ENCODE results near the gene LRMDA. TPM values are rescaled to one million over a fixed set of nuclear protein-coding genes. Genes with fewer than 3 reads are reported as not detected.
A peak's percentile ranks its signal among the peaks of the same experiment; 100 is the strongest.

LRMDA gene
- total RNA-seq, 1 donor from 2014 or later = 17.3 TPM

- no peak for DNase-seq (ENCODE audit: low read depth in 2 of 2)
Measured at GRCh38 chr10:75658496-75658895, 227.1 kb downstream of the LRMDA start.

GRCh38 chr10:75658915-75659314, 227.5 kb downstream of the LRMDA start:
- DNase-seq (ENCODE audit: low read depth in 2 of 2) = no peak

GRCh38 chr10:75660823-75661222, 229.4 kb downstream of the LRMDA start:
- DNase-seq (ENCODE audit: low read depth in 2 of 2) = no peak

GRCh38 chr10:75662715-75663114, 231.3 kb downstream of the LRMDA start:
- DNase-seq (ENCODE audit: low read depth in 2 of 2) = no peak

GRCh38 chr10:75663947-75664664, 232.7 kb downstream of the LRMDA start:
- DNase-seq (ENCODE audit: low read depth in 2 of 2) = peak in 1 of 2 donors; percentile 55

- no peak for DNase-seq (ENCODE audit: low read depth in 2 of 2)
Measured at GRCh38 chr10:75664968-75665367, 233.5 kb downstream of the LRMDA start.

GRCh38 chr10:75665707-75666106, 234.3 kb downstream of the LRMDA start:
- no peak for DNase-seq (ENCODE audit: low read depth in 2 of 2)

- DNase-seq (ENCODE audit: low read depth in 2 of 2) = no peak
Measured at GRCh38 chr10:75672111-75672671, 240.8 kb downstream of the LRMDA start.

GRCh38 chr10:75672842-75673241, 241.4 kb downstream of the LRMDA start:
- DNase-seq (ENCODE audit: low read depth in 2 of 2) = no peak

- no peak for DNase-seq (ENCODE audit: low read depth in 2 of 2)
Measured at GRCh38 chr10:75677541-75677940, 246.1 kb downstream of the LRMDA start.

- no peak for DNase-seq (ENCODE audit: low read depth in 2 of 2)
Measured at GRCh38 chr10:75678527-75678926, 247.1 kb downstream of the LRMDA start.

GRCh38 chr10:75679536-75679935, 248.1 kb downstream of the LRMDA start:
- no peak for DNase-seq (ENCODE audit: low read depth in 2 of 2)

GRCh38 chr10:75681334-75681733, 249.9 kb downstream of the LRMDA start:
- DNase-seq (ENCODE audit: low read depth in 2 of 2) = no peak

- no peak for DNase-seq (ENCODE audit: low read depth in 2 of 2)
Measured at GRCh38 chr10:75682649-75683557, 251.5 kb downstream of the LRMDA start.

GRCh38 chr10:75685187-75685586, 253.8 kb downstream of the LRMDA start:
- no peak for DNase-seq (ENCODE audit: low read depth in 2 of 2)

- DNase-seq (ENCODE audit: low read depth in 2 of 2) = no peak
Measured at GRCh38 chr10:75688506-75689300, 257.3 kb downstream of the LRMDA start.

- no peak for DNase-seq (ENCODE audit: low read depth in 2 of 2)
Measured at GRCh38 chr10:75693489-75693888, 262.1 kb downstream of the LRMDA start.

- no peak for DNase-seq (ENCODE audit: low read depth in 2 of 2)
Measured at GRCh38 chr10:75694269-75694668, 262.8 kb downstream of the LRMDA start.

GRCh38 chr10:75694790-75695189, 263.4 kb downstream of the LRMDA start:
- no peak for DNase-seq (ENCODE audit: low read depth in 2 of 2)

GRCh38 chr10:75695994-75696393, 264.6 kb downstream of the LRMDA start:
- no peak for DNase-seq (ENCODE audit: low read depth in 2 of 2)

- no peak for DNase-seq (ENCODE audit: low read depth in 2 of 2)
Measured at GRCh38 chr10:75696536-75696935, 265.1 kb downstream of the LRMDA start.

All from lung microvascular endothelial cell (primary cell).